B cell (primary cell): ENCODE data around the gene FAM186B. TPM values are rescaled to one million over a fixed set of nuclear protein-coding genes. Genes with fewer than 3 reads are reported as not detected.

Source experiments
- ATAC-seq: fragments of 200-7000 bp; cut with Tn5 transposase; one replicate; pipeline ENCODE4 v1.10.0; 2021; ENCODE audit warnings: low read depth, mild to moderate bottlenecking, moderate number of reproducible peaks, moderate library complexity
- CTCF ChIA-PET: fragments of 350-600 bp; sonication (Branson Sonifier 250); formaldehyde crosslinking; loops from one replicate; lab custom pipeline; 2021; ENCODE audit warnings: antibody characterized with exemption, inconsistent platforms; lab: Charles Lee
- POLR2A ChIA-PET: fragments of 350-600 bp; sonication (Branson Sonifier 250); formaldehyde crosslinking; loops from one replicate; lab custom pipeline; 2021; ENCODE audit warnings: antibody characterized with exemption; lab: Charles Lee
- DNase-seq: peaks from one replicate; pipeline ENCODE4 v3.0.0; 2013
- H2AFZ ChIP-seq: 2 replicates; pipeline ENCODE4 v1.6.1; 2012; ENCODE audit warnings: mild to moderate bottlenecking, low read depth, low read length; ENCODE audit not compliant: insufficient read depth, poor library complexity, severe bottlenecking
- H3K27ac ChIP-seq, 2 donors: 1 replicate in 1 of 2; 2 replicates in 1 of 2; pipeline ENCODE4 v1.5.1; 2012 to 2013; ENCODE audit warnings: low read length in 2 of 2, mild to moderate bottlenecking in 2 of 2, moderate library complexity in 1 of 2
- H3K27me3 ChIP-seq, 4 experiments: fragments of 200-600 bp in 1 of 4; sonication (generic) in 1 of 4; replicated peaks in 1 of 4; 1 replicate in 2 of 4; 2 replicates in 2 of 4; pipeline versions ENCODE4 v1.6.1 to v1.7.0; 2013 to 2016; ENCODE audit warnings: low read length in 3 of 4, mild to moderate bottlenecking in 2 of 4, mixed read lengths in 1 of 4, moderate library complexity in 1 of 4; ENCODE audit not compliant: insufficient read depth in 4 of 4, control insufficient read depth in 3 of 4; ENCODE audit errors: control extremely low read depth in 1 of 4
- H3K36me3 ChIP-seq, 2 experiments: replicated peaks in 1 of 2; 1 replicate in 1 of 2; 2 replicates in 1 of 2; pipeline versions ENCODE4 v1.6.1 to v1.7.1; 2013; ENCODE audit warnings: low read length in 1 of 2; ENCODE audit not compliant: insufficient read depth in 2 of 2, control insufficient read depth in 1 of 2; ENCODE audit errors: control extremely low read depth in 1 of 2, extremely low read depth in 1 of 2
- H3K4me1 ChIP-seq, 2 donors: fragments of 200-600 bp in 1 of 2; sonication (generic) in 1 of 2; 1 replicate in 1 of 2; 2 replicates in 1 of 2; pipeline versions ENCODE4 v1.5.1 to v1.6.1; 2013 to 2017; ENCODE audit warnings: low read length in 2 of 2; ENCODE audit not compliant: control insufficient read depth in 2 of 2, insufficient read depth in 2 of 2
- H3K4me2 ChIP-seq: replicated peaks from 2 replicates; pipeline ENCODE3; 2012; ENCODE audit warnings: mild to moderate bottlenecking, low read depth, low read length; ENCODE audit not compliant: poor library complexity, severe bottlenecking
- H3K4me3 ChIP-seq, 5 experiments: fragments of 200-600 bp in 1 of 5; sonication (generic) in 1 of 5; 1 replicate in 3 of 5; 2 replicates in 2 of 5; pipeline versions ENCODE4 v1.5.1 to v1.7.0; 2011 to 2016; ENCODE audit warnings: low read length in 4 of 5, mild to moderate bottlenecking in 4 of 5, low read depth in 2 of 5, control low read depth in 1 of 5, moderate library complexity in 1 of 5; ENCODE audit not compliant: insufficient read depth in 1 of 5; ENCODE audit errors: control extremely low read depth in 1 of 5, extremely low read depth in 1 of 5
- H3K79me2 ChIP-seq: fragments of 200-600 bp; sonication (generic); one replicate; pipeline ENCODE4 v1.6.0; 2016; ENCODE audit warnings: low read length; ENCODE audit not compliant: control insufficient read depth, insufficient read depth
- H3K9ac ChIP-seq: fragments of 200-600 bp; sonication (generic); 2 replicates; pipeline ENCODE4 v1.6.1; 2017; ENCODE audit warnings: mild to moderate bottlenecking, low read length, moderate library complexity
- H3K9me3 ChIP-seq, 3 donors: one replicate each; pipeline versions ENCODE4 v1.6.1 to v1.7.1; 2013; ENCODE audit warnings: low read length in 2 of 3; ENCODE audit not compliant: control insufficient read depth in 2 of 3, insufficient read depth in 1 of 3; ENCODE audit errors: control extremely low read depth in 1 of 3
- H4K20me1 ChIP-seq: 2 replicates; pipeline ENCODE4 v1.6.0; 2012; ENCODE audit warnings: mild to moderate bottlenecking, low read length; ENCODE audit not compliant: insufficient read depth, control insufficient read depth, poor library complexity, severe bottlenecking
- H3K27ac Mint-ChIP-seq: one replicate; pipeline ENCODE4 v1.8.0; 2021; ENCODE audit warnings: mixed read lengths
- H3K27me3 Mint-ChIP-seq: one replicate; pipeline ENCODE4 v1.8.0; 2021; ENCODE audit warnings: mixed read lengths
- H3K4me1 Mint-ChIP-seq: one replicate; pipeline ENCODE4 v1.8.0; 2021; ENCODE audit warnings: mixed read lengths
- H3K4me3 Mint-ChIP-seq: one replicate; pipeline ENCODE4 v1.8.0; 2021; ENCODE audit warnings: mixed read lengths
- H3K9me3 Mint-ChIP-seq: one replicate; pipeline ENCODE4 v1.8.0; 2022; ENCODE audit warnings: mixed read lengths; ENCODE audit not compliant: insufficient read depth
- CTCF ChIP-seq: fragments of 200-600 bp; IDR thresholded peaks from one replicate; pipeline ENCODE4 v1.8.0; 2022; ENCODE audit warnings: antibody characterized with exemption, mild to moderate bottlenecking
- EZH2 ChIP-seq: IDR thresholded peaks from 2 replicates; pipeline ENCODE4 v1.6.1; 2012; ENCODE audit warnings: borderline replicate concordance, low read depth, mild to moderate bottlenecking, moderate library complexity, low read length; ENCODE audit not compliant: insufficient read depth, poor library complexity, severe bottlenecking
- WGBS: methylation state at CpG from one replicate; pipeline ENCODE4 v1.1.5; 2013; ENCODE audit warnings: missing lambda C conversion rate; ENCODE audit not compliant: insufficient coverage; 5-methylcytosine and 5-hydroxymethylcytosine counted together
- intact Hi-C: fragments of 100-400 bp; cut with micrococcal nuclease; formaldehyde crosslinking; loops from one replicate; pipeline ENCODE4 v1.10.0; 2022
- polyA plus RNA-seq: library from polyadenylated mRNA; depleted of rRNA; stranded (reverse); fragments of >200 nt; gene quantifications from 2 replicates; pipeline ENCODE4 v1.2.3, GENCODE V29; 2012
- total RNA-seq, 2 donors: library from RNA; stranded (reverse); fragments of 120-200 nt in 1 of 2; gene quantifications; 1 replicate in 1 of 2; 2 replicates in 1 of 2; pipeline versions ENCODE4 v1.2.3 to v1.2.4, GENCODE V29; 2013 to 2022

Gene FAM186B
- total and polyA plus RNA-seq, 2 donors (not counting 1 experiment from before 2014, with no cell fraction given): 0.13 to 0.47 TPM

DNA sequence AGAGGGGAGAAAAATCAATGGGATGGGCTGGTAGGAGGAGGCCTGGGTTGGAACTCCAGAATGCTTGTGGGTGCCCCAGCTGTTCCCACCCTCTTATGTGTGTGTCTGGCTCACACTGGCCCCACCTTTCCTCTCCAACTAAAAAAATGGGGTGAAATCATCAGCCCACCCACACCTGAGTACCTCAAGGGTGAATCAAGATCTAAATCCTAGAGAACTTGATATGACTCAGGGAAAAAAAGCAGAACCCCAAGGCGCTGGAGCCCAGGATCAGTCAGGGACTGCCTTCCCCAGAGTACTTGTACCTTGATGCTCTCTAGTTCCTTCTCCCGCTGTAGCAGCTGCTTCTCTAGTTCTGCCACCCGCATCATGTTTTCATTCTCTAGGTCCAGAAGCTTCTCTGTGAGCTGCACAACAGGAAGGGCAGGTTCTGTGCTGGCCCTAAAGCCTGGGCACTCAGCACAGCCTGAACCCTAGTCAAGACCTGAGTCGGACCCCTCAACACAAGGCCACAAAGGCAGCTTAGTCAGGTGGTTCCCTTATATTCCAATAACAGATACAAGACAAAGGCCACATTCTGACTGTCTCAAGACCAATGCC, 47.6 kb upstream of the FAM186B start:
- Histone ChIP-seq H3K79me2 (peaks cover 16% of the 10 kb centered on the region), H3K27ac (peak overlapping the region in 1 of 2 donors; percentile 9), H3K9me3 (no peaks in the 10 kb centered on the region), H3K4me2 (no peak overlapping the region), H4K20me1 (peaks cover 6% of the 10 kb centered on the region), H2AFZ (no peak overlapping the region), H3K4me1 (peaks cover 0 to 3% of the 10 kb centered on the region in 2 donors), H3K4me3 (no peak overlapping the region), H3K9ac (no peak overlapping the region), H3K36me3 (peaks cover 7 to 86% of the 10 kb centered on the region in 2 experiments), H3K27me3 (no peaks in the 10 kb centered on the region)
- Mint-ChIP-seq H3K27ac (peak overlapping the region; percentile 15), H3K27me3 (no peaks in the 10 kb centered on the region), H3K4me1 (peaks cover 13% of the 10 kb centered on the region), H3K4me3 (no peak overlapping the region), H3K9me3 (no peaks in the 10 kb centered on the region)
- 74% methylated on average over 4 of the region's 4 CpGs for whole genome bisulfite sequencing
- intact Hi-C loops: no loop called here
- ATAC-seq (no peak), DNase-seq (no peak)
- CTCF ChIA-PET: interaction anchor here (2.0 to 3.4 kb wide), 2 partner anchors 8 to 51 kb away, joined by 11 to 16 read pairs; no protein-coding TSS in a partner anchor
- no peak for TF ChIP-seq CTCF
- TF ChIP-seq EZH2: no peak
- POLR2A ChIA-PET: interaction anchor here (0.5 kb wide), 1 partner anchor 487 kb away, joined by 5 read pairs; no protein-coding TSS in a partner anchor

- peaks cover 0 to 3% of the 10 kb centered on the region in 2 donors for H3K4me1 ChIP-seq
- no peak overlapping the region for H3K4me2 ChIP-seq
- intact Hi-C loops: no loop called here
- H2AFZ ChIP-seq: no peak overlapping the region
- no peak overlapping the region for H3K4me3 ChIP-seq
- H3K79me2 ChIP-seq: peaks cover 9% of the 10 kb centered on the region
- no peak overlapping the region for H3K9ac ChIP-seq
- no peaks in the 10 kb centered on the region for H4K20me1 ChIP-seq
- H3K9me3 Mint-ChIP-seq: no peaks in the 10 kb centered on the region
- no peaks in the 10 kb centered on the region for H3K9me3 ChIP-seq
- H3K27ac ChIP-seq: peak overlapping the region in 1 of 2 donors; percentile 41
- peaks cover 7% of the 10 kb centered on the region for H3K4me1 Mint-ChIP-seq
- H3K36me3 ChIP-seq: peaks cover 7 to 86% of the 10 kb centered on the region in 2 experiments
- ChIA-PET POLR2A (no interaction called here), CTCF (interaction anchor here (0.6 to 12.5 kb wide), 4 partner anchors 10 to 134 kb away, joined by 3 to 372 read pairs (median 4); partner anchors contain the start of gene FMNL3)
- DNase-seq: no peak
- no peak for ATAC-seq
- TF ChIP-seq CTCF (no peak), EZH2 (no peak)
- no peak overlapping the region for H3K4me3 Mint-ChIP-seq
- WGBS: 73% methylated on average over 8 of the region's 8 CpGs
- no peak overlapping the region for H3K27ac Mint-ChIP-seq
- H3K27me3 ChIP-seq: no peaks in the 10 kb centered on the region
- no peaks in the 10 kb centered on the region for H3K27me3 Mint-ChIP-seq
Measured at GRCh38 chr12:49651855-49652254, 46.4 kb upstream of the FAM186B start.
